ENCODE results near the gene WDR7. TPM values are rescaled to one million over a fixed set of nuclear protein-coding genes. Genes with fewer than 3 reads are reported as not detected.

WDR7 gene
- total RNA-seq, 2 experiments from 2014 or later: 16.0 to 19.0 TPM

GRCh38 chr18:56891116-56891515 is 240.0 kb downstream of the WDR7 start:
- intact Hi-C loops (cut with micrococcal nuclease): no loop called here
- TF ChIP-seq CTCF (IDR thresholded peaks at IDR 0.05): no peak
- ATAC-seq (no peak), DNase-seq (no peak)
- CTCF ChIA-PET: no interaction called here
- Mint-ChIP-seq H3K27ac (no peak overlapping the region), H3K9me3 (no peaks in the 10 kb centered on the region), H3K27me3 (no peaks in the 10 kb centered on the region), H3K4me1 (ENCODE audit: low read depth) (no peaks in the 10 kb centered on the region), H3K36me3 (ENCODE audit: low read depth) (peaks cover 2% of the 10 kb centered on the region), H3K4me3 (no peak overlapping the region)
- POLR2A ChIA-PET: interaction anchor here (0.6 kb wide), 1 partner anchor 9 kb away, joined by 3 read pairs; no protein-coding TSS in a partner anchor

GRCh38 chr18:56891870-56892269 is 240.7 kb downstream of the WDR7 start:
- DNase-seq: no peak
- Mint-ChIP-seq H3K9me3 (no peaks in the 10 kb centered on the region), H3K27ac (no peak overlapping the region), H3K4me1 (ENCODE audit: low read depth) (no peaks in the 10 kb centered on the region), H3K4me3 (no peak overlapping the region), H3K27me3 (no peaks in the 10 kb centered on the region), H3K36me3 (ENCODE audit: low read depth) (peaks cover 2% of the 10 kb centered on the region)
- ChIA-PET CTCF (no interaction called here), POLR2A (no interaction called here)
- TF ChIP-seq CTCF (IDR thresholded peaks at IDR 0.05): no peak
- ATAC-seq: no peak
- intact Hi-C loops (cut with micrococcal nuclease): no loop called here

- H3K4me1 Mint-ChIP-seq (ENCODE audit: low read depth): peaks cover 7% of the 10 kb centered on the region
- peaks cover 2% of the 10 kb centered on the region for H3K36me3 Mint-ChIP-seq (ENCODE audit: low read depth)
- H3K27me3 Mint-ChIP-seq: no peaks in the 10 kb centered on the region
- TF ChIP-seq CTCF (IDR thresholded peaks at IDR 0.05): no peak
- H3K27ac Mint-ChIP-seq: no peak overlapping the region
- POLR2A ChIA-PET: no interaction called here
- CTCF ChIA-PET: no interaction called here
- no peaks in the 10 kb centered on the region for H3K9me3 Mint-ChIP-seq
- no peak for DNase-seq
- intact Hi-C loops (cut with micrococcal nuclease): no loop called here
- H3K4me3 Mint-ChIP-seq: no peak overlapping the region
- no peak for ATAC-seq
Observed at GRCh38 chr18:56897122-56897521, 246.0 kb downstream of the WDR7 start.

GRCh38 chr18:56899660-56900059 is 248.5 kb downstream of the WDR7 start:
- CTCF ChIA-PET: no interaction called here
- no peak for ATAC-seq
- POLR2A ChIA-PET: interaction anchor here (1.0 kb wide), 1 partner anchor 9 kb away, joined by 3 read pairs; no protein-coding TSS in a partner anchor
- Mint-ChIP-seq H3K36me3 (ENCODE audit: low read depth) (no peaks in the 10 kb centered on the region), H3K9me3 (no peaks in the 10 kb centered on the region), H3K27me3 (no peaks in the 10 kb centered on the region), H3K4me3 (no peak overlapping the region), H3K27ac (no peak overlapping the region), H3K4me1 (ENCODE audit: low read depth) (peaks cover 13% of the 10 kb centered on the region)
- no peak for TF ChIP-seq CTCF (IDR thresholded peaks at IDR 0.05)
- DNase-seq: no peak
- intact Hi-C loops (cut with micrococcal nuclease): no loop called here

GRCh38 chr18:56900195-56901094 is 249.3 kb downstream of the WDR7 start:
- CTCF ChIA-PET: no interaction called here
- Mint-ChIP-seq H3K27me3 (no peaks in the 10 kb centered on the region), H3K4me3 (no peak overlapping the region), H3K9me3 (no peaks in the 10 kb centered on the region), H3K27ac (no peak overlapping the region), H3K36me3 (ENCODE audit: low read depth) (no peaks in the 10 kb centered on the region), H3K4me1 (ENCODE audit: low read depth) (peaks cover 13% of the 10 kb centered on the region)
- POLR2A ChIA-PET: interaction anchor here (1.0 kb wide), 1 partner anchor 10 kb away, joined by 3 read pairs; no protein-coding TSS in a partner anchor
- intact Hi-C loops (cut with micrococcal nuclease): no loop called here
- no peak for TF ChIP-seq CTCF (IDR thresholded peaks at IDR 0.05)
- ATAC-seq: no peak
- no peak for DNase-seq

Data from activated CD8-positive, alpha-beta T cell treated with anti-CD3 and anti-CD28 coated beads for 36 hours (primary cell).